LNCaP clone FGC (cell line): ENCODE data around the gene CTBP2.

Experiments used
- DNase-seq: peaks from one replicate; pipeline ENCODE4 v3.0.0-alpha.2; 2011; ENCODE audit warnings: low read depth
- H3K4me3 ChIP-seq: 2 replicates; pipeline ENCODE4 v1.5.1; 2011; ENCODE audit warnings: mild to moderate bottlenecking, low read depth, low read length, control low read depth
- CTCF ChIP-seq: IDR thresholded peaks from 2 replicates; pipeline ENCODE4 v1.5.1; 2012; ENCODE audit warnings: mild to moderate bottlenecking; ENCODE audit not compliant: control insufficient read depth, insufficient read depth; ENCODE audit errors: extremely low read depth

The CTBP2 gene

GRCh38 chr10:124939290-124939689 lies 221.1 kb downstream of the CTBP2 start:
- DNase-seq, result no peak
- TF ChIP-seq CTCF, result no peak
- no peak overlapping the region for H3K4me3 ChIP-seq

- DNase-seq, result no peak
- no peak for TF ChIP-seq CTCF
These were observed 223.6 kb downstream of the CTBP2 start for GRCh38 chr10:124936813-124937212.

GRCh38 chr10:124935946-124936345 lies 224.4 kb downstream of the CTBP2 start:
- H3K4me3 ChIP-seq, result no peak overlapping the region
- TF ChIP-seq CTCF, result no peak
- DNase-seq, result no peak

More at GRCh38 chr10:124936813-124937212, 223.6 kb downstream of the CTBP2 start:
- no peak overlapping the region for H3K4me3 ChIP-seq
